GM10248 (cell line): ENCODE data around the gene PMM2.

Experiments
- CTCF ChIA-PET: fragments of 300-600 bp; sonication (Branson Sonifier 250); formaldehyde crosslinking; extraction: SDS; loops from one replicate; lab custom pipeline; 2021; ENCODE audit warnings: antibody characterized with exemption; lab: Yijun Ruan, JAX
- POLR2A ChIA-PET: fragments of 350-650 bp; sonication (Branson Sonifier 250); formaldehyde crosslinking; extraction: SDS; loops from one replicate; lab custom pipeline; 2020; ENCODE audit warnings: antibody characterized with exemption; lab: Yijun Ruan, JAX
- DNase-seq: peaks from one replicate; pipeline ENCODE4 v3.0.0; 2012; ENCODE audit errors: extremely low spot score
- TF ChIP-seq, protein P1 (sequence below): IDR thresholded peaks from 2 replicates; pipeline ENCODE4 v1.5.1; 2012; ENCODE audit warnings: mild to moderate bottlenecking, low read depth; ENCODE audit errors: extremely low read depth, missing control alignments, control extremely low read depth

PMM2 gene

DNA sequence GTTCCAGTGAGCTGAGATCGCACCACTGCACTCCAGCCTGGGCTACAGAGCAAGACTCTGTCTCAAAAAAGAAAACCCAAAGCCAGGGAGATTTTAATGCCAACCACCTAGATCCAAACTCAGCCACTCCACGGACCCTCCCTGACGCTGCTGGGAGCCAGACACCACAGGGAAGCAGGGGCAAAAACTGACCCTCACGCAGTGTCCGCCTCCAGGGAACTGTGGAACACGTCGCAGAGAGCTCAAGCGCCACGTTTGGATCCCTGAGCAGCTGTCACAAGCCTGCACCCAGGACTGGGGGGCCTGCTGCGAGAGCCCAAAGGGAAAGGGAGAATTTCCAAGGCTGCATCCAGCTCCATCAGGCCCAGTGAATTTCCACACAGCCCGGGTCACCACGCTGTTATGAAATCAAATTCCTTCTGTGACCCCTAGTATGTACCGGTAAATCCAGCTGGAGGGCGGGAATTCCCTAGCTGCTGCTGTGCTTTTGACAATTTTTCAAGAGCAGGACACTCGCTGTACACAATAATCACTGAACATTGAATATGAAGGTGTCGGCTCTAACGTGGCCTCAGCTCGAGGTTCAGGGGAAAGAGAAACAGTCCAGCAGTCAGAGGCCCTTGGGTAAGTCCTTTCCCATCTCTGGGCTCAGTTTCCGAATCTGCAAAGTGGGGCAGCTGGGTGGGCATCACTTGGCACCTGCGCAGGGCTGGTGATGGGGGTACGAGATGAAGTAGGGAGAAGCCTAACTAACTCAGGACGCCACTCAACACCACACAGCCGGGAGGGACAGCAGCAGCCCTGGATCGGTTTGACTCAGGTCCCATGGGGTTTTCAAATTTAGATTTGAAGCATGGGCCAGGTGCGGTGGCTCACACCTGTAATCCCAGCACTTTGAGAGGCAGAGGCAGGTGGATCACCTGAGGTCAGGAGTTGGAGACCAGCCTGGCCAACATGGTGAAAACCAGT, 62.6 kb downstream of the PMM2 start:
- ChIA-PET CTCF (interaction anchor here (1.2 to 3.4 kb wide), 2 partner anchors 19 to 64 kb away, joined by 3 to 15 read pairs; no protein-coding TSS in a partner anchor), POLR2A (interaction anchor here (0.6 kb wide), 2 partner anchors 61 to 250 kb away, joined by 4 read pairs; no protein-coding TSS in a partner anchor)
- no peak for DNase-seq
- TF ChIP-seq, protein P1, sequence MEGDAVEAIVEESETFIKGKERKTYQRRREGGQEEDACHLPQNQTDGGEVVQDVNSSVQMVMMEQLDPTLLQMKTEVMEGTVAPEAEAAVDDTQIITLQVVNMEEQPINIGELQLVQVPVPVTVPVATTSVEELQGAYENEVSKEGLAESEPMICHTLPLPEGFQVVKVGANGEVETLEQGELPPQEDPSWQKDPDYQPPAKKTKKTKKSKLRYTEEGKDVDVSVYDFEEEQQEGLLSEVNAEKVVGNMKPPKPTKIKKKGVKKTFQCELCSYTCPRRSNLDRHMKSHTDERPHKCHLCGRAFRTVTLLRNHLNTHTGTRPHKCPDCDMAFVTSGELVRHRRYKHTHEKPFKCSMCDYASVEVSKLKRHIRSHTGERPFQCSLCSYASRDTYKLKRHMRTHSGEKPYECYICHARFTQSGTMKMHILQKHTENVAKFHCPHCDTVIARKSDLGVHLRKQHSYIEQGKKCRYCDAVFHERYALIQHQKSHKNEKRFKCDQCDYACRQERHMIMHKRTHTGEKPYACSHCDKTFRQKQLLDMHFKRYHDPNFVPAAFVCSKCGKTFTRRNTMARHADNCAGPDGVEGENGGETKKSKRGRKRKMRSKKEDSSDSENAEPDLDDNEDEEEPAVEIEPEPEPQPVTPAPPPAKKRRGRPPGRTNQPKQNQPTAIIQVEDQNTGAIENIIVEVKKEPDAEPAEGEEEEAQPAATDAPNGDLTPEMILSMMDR: no peak

DNA sequence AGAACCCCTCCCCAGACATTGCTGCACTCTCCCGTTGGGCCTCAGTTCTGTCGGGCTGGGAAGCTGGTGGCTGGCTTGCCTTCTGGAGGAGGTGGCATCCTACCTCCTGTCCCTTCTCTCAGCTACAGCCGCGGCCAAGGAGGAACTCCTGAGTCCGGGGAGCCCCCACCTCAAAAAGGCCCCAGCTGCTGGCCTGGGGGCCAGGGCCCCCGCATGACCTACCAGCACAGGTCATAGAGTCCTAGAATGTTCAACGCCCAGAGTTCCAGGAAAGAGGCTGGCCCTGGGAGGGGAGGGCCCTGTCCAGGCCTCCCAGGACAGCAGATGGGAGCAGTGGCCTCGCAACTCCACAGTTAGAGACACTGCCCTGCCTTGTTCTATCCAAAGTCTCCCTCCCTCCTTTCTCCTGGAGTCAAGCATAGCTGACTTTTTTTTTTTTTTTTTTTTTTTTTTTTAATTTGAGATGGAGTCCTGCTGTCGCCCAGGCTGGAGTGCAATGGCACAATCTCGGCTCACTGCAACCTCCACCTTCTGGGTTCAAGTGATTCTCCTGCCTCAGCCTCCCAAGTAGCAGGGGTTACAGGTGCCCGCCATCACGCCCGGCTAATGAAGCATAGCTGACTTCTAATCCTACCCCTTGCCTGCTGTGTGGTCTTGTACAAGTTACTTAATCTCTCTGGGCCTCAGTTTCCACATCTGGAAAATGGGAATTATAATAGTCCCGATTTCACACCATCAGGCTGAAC, 64.1 kb downstream of the PMM2 start:
- ChIA-PET POLR2A (no interaction called here), CTCF (interaction anchor here (3.4 kb wide), 1 partner anchor 18 kb away, joined by 15 read pairs; no protein-coding TSS in a partner anchor)
- DNase-seq: no peak
- TF ChIP-seq, protein P1: no peak

DNA sequence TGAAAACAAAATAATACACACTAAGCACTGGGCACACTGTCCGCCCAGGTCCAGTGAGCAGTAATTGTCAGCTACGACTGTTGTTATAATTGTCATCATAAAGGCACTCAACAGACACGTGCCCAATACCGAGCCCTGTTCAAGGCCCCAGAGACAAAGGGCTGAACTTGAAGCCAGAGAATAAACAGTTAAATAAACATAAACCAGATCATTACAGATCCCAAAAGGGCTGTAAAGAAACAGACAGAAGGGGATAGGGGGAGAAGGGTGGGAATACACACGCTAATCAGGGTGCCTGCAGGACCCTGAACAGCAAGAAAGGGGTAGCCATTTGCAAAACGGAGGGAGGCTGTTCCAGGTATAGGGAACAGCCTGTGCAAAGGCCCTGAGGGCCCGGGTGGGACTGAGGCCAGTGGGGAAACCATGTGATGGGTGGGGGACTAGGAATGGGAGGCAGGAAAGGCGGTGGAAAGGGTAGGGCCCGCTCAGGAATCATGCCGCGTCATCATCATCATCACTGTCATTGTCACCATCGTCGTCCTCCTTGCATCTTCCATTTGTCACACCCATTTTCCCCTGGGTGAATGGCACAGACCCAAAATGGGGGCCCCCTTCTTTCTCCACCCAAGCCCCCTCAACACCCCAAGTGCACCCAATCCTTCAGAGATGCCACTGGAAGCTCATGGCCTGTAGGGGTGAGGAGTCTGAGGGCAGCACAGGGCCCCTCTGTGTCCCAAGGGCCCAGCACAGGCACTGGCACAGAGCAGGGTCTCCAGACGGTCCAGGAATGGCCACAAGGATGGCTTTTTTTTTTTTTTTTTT, 64.9 kb downstream of the PMM2 start:
- DNase-seq: no peak
- CTCF ChIA-PET: interaction anchor here (1.6 to 3.4 kb wide), 2 partner anchors 17 kb away, joined by 5 to 15 read pairs; no protein-coding TSS in a partner anchor
- TF ChIP-seq, protein P1: no peak
- POLR2A ChIA-PET: no interaction called here

DNA sequence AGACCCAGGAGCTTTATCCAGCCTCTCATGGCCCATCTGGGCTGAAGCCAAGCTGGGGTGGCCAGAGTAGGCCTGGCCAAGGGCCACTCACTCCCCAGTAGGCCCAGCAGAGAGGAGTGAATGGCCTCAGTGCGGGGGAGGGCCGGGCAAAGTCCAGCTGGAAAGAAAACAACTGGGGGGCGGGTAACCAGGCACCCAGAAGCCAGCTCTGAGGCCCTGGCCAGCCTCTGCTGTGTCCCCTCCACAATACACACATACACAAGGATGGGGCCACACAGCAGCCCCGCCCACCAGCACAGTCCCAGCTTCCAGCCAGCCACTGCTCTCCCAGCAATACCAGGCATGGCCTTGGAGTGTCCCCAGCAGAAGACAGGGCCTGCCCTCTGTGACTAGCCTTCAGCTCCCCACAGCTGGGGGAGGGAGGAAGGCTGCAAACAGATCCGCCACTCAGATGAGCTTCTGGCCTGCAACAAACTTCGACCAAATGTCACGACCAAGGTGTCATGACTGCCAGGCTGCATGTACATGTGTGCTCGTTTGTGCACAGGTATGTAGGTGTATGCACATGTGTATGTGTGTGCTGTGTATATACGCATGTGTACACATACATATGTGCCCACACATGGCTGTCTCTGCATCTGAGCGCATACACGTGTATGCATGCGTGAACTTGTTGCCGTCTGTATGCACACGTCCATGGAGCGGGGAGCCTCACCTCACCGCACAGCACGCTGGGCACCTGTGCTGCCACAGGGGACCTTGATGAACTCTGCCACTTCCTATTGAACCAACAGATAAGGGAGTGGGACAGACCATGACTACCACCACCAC, 66.2 kb downstream of the PMM2 start:
- ChIA-PET CTCF (interaction anchor here (1.0 to 2.0 kb wide), 5 partner anchors 9 to 208 kb away, joined by 3 to 6 read pairs (median 5); no protein-coding TSS in a partner anchor), POLR2A (interaction anchor here (0.6 kb wide), 1 partner anchor 242 kb away, joined by 5 read pairs; no protein-coding TSS in a partner anchor)
- TF ChIP-seq, protein P1: no peak
- DNase-seq: no peak

DNA sequence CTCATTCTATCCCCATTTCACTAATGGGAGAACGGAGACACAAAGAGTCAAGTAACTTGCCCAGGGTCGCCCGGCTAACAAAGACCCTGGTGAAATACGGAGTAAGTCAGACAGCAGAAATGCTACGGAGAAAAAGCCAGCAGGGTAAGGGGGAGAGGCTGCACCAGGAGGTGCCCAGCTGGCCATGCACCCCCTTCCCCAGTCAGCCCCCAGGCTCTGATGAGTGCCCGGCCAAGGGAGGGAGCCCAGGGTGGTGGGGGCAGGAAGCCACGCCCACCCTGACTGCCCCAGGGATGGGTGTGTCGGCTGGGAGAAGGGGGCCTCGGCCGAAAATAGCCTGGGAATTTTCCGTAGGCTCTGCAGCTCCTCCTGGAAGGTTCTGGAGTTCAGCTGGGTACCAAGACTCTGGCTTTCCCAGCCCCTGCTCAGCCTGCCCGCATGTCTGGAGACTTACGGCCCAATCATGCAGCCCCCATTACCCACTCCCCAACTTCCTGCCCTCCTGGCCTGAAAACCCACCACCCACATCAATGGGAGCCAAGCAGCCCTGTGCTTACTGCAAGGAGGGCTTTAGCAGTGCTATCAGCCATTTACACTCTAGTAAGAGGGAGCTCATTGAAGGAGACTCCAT, 67.0 kb downstream of the PMM2 start:
- TF ChIP-seq, protein P1: no peak
- CTCF ChIA-PET: interaction anchor here (1.0 to 2.0 kb wide), 4 partner anchors 9 to 83 kb away, joined by 4 to 6 read pairs (median 6); no protein-coding TSS in a partner anchor
- DNase-seq: no peak
- POLR2A ChIA-PET: interaction anchor here (0.6 kb wide), 1 partner anchor 241 kb away, joined by 5 read pairs; no protein-coding TSS in a partner anchor
